SK-N-SH (cell line): ENCODE measurements around the gene CENPU.

Source experiments
- EZH2phosphoT487 ChIP-seq: fragments of 200-600 bp; sonication (generic); IDR thresholded peaks from 2 replicates; pipeline ENCODE4 v1.6.1; 2017; ENCODE audit warnings: low read depth, mixed run types, mild to moderate bottlenecking, antibody characterized with exemption, moderate library complexity, borderline replicate concordance
- FOXJ3 ChIP-seq: sonication (generic); formaldehyde crosslinking; IDR thresholded peaks from 2 replicates; pipeline ENCODE4 v1.5.1; 2020; ENCODE audit warnings: mild to moderate bottlenecking, missing genetic modification reagents
- FOXM1 ChIP-seq: IDR thresholded peaks from 2 replicates; pipeline ENCODE4 v1.4.0; 2012; ENCODE audit warnings: low read depth, mild to moderate bottlenecking
- JUND ChIP-seq: IDR thresholded peaks from 2 replicates; pipeline ENCODE4 v1.4.0; 2012
- MXI1 ChIP-seq: IDR thresholded peaks from 2 replicates; pipeline ENCODE4 v1.6.1; 2012; ENCODE audit warnings: mild to moderate bottlenecking, low read depth, low read length, improper control_type of control experiment
- RFX5 ChIP-seq: IDR thresholded peaks from 2 replicates; pipeline ENCODE4 v1.6.1; 2012; ENCODE audit warnings: mild to moderate bottlenecking, improper control_type of control experiment, low read length
- SIN3A ChIP-seq: IDR thresholded peaks from 2 replicates; pipeline ENCODE4 v1.6.1; 2012; ENCODE audit warnings: low read depth, mild to moderate bottlenecking, low read length, moderate library complexity, borderline replicate concordance
- SMC3 ChIP-seq: IDR thresholded peaks from 2 replicates; pipeline ENCODE4 v1.6.1; 2012; ENCODE audit warnings: low read depth, low read length, improper control_type of control experiment
- TAF1 ChIP-seq: IDR thresholded peaks from 2 replicates; pipeline ENCODE4 v1.6.1; 2012; ENCODE audit warnings: low read depth, mild to moderate bottlenecking, low read length, moderate library complexity, borderline replicate concordance
- TF ChIP-seq, protein P1 (sequence below): fragments of 200-600 bp; sonication (generic); IDR thresholded peaks from 2 replicates; pipeline ENCODE4 v1.6.1; 2017; ENCODE audit warnings: antibody characterized with exemption, mild to moderate bottlenecking, moderate library complexity
- TF ChIP-seq, protein P2 (sequence below): IDR thresholded peaks from 2 replicates; pipeline ENCODE4 v1.4.0; 2012; ENCODE audit warnings: low read depth, borderline replicate concordance

DNA sequence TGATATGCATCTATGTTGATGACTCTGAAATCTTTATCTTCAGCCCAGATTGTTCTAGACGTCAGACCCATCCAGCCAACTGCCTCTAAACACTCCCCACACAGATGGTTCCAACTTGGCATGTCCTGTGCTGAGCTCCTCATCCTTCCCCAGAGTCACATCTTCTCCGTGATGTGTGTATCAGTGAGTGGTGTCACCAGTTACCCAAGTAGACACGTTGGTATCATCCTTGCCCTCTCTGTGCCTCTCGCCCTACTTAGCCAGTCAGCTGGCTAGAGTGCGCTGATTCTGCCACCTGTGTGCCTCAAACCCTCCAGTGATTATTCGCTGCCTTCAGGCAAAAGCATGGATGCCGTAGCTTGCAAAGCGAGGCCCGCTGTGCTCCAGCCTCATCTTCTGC, 65.8 kb downstream of the CENPU start:
- TF ChIP-seq, protein P1, sequence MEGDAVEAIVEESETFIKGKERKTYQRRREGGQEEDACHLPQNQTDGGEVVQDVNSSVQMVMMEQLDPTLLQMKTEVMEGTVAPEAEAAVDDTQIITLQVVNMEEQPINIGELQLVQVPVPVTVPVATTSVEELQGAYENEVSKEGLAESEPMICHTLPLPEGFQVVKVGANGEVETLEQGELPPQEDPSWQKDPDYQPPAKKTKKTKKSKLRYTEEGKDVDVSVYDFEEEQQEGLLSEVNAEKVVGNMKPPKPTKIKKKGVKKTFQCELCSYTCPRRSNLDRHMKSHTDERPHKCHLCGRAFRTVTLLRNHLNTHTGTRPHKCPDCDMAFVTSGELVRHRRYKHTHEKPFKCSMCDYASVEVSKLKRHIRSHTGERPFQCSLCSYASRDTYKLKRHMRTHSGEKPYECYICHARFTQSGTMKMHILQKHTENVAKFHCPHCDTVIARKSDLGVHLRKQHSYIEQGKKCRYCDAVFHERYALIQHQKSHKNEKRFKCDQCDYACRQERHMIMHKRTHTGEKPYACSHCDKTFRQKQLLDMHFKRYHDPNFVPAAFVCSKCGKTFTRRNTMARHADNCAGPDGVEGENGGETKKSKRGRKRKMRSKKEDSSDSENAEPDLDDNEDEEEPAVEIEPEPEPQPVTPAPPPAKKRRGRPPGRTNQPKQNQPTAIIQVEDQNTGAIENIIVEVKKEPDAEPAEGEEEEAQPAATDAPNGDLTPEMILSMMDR: no peak
- TF ChIP-seq EZH2phosphoT487 (no peak), FOXJ3 (CRISPR knock-in tag) (no peak), SIN3A (no peak), FOXM1 (no peak), JUND (no peak), TAF1 (no peak), RFX5 (no peak), SMC3 (no peak), MXI1 (no peak)
- TF ChIP-seq, protein P2, sequence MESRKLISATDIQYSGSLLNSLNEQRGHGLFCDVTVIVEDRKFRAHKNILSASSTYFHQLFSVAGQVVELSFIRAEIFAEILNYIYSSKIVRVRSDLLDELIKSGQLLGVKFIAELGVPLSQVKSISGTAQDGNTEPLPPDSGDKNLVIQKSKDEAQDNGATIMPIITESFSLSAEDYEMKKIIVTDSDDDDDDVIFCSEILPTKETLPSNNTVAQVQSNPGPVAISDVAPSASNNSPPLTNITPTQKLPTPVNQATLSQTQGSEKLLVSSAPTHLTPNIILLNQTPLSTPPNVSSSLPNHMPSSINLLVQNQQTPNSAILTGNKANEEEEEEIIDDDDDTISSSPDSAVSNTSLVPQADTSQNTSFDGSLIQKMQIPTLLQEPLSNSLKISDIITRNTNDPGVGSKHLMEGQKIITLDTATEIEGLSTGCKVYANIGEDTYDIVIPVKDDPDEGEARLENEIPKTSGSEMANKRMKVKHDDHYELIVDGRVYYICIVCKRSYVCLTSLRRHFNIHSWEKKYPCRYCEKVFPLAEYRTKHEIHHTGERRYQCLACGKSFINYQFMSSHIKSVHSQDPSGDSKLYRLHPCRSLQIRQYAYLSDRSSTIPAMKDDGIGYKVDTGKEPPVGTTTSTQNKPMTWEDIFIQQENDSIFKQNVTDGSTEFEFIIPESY: no peak
